Tibial nerve (tissue), 4 donors: ENCODE measurements around the gene SELPLG. TPM values are rescaled to one million over a fixed set of nuclear protein-coding genes. Genes with fewer than 3 reads are reported as not detected.

Experiments used
- DNase-seq, 2 donors: peaks; one replicate each; pipeline ENCODE4 v3.0.0-alpha.2; 2019; ENCODE audit warnings: low spot score in 2 of 2
- H3K27ac ChIP-seq, 4 donors: fragments of 200-600 bp; sonication (generic) in 3 of 4; one replicate each; pipeline ENCODE4 v1.5.1; 2017 to 2019; ENCODE audit warnings: mild to moderate bottlenecking in 1 of 4
- H3K27me3 ChIP-seq, 2 donors: fragments of 200-600 bp; sonication (generic) in 1 of 2; one replicate each; pipeline versions ENCODE4 v1.5.1 to v1.6.0; 2017 to 2019
- H3K36me3 ChIP-seq, 3 donors: fragments of 200-600 bp; sonication (generic); one replicate each; pipeline ENCODE4 v1.5.1; 2018 to 2019
- H3K4me1 ChIP-seq, 4 donors: fragments of 200-600 bp; sonication (generic) in 3 of 4; one replicate each; pipeline ENCODE4 v1.5.1; 2017 to 2019
- H3K4me3 ChIP-seq, 4 donors: fragments of 200-600 bp; sonication (generic) in 3 of 4; one replicate each; pipeline ENCODE4 v1.5.1; 2017 to 2019; ENCODE audit warnings: mild to moderate bottlenecking in 1 of 4, moderate library complexity in 1 of 4
- H3K9me3 ChIP-seq, 4 donors: fragments of 200-600 bp; sonication (generic) in 3 of 4; one replicate each; pipeline ENCODE4 v1.5.1; 2017 to 2019
- CTCF ChIP-seq, 5 experiments: fragments of 200-600 bp in 3 of 5; fragments of 450-650 bp in 2 of 5; sonication (generic) in 3 of 5; IDR thresholded peaks; one replicate each; pipeline ENCODE4 v1.5.1; 2016 to 2019; ENCODE audit warnings: antibody characterized with exemption in 5 of 5, mild to moderate bottlenecking in 3 of 5, moderate library complexity in 2 of 5
- EP300 ChIP-seq, 2 donors: sonication (generic); formaldehyde crosslinking; IDR thresholded peaks; one replicate each; pipeline ENCODE4 v1.6.1; 2017; ENCODE audit warnings: antibody characterized with exemption in 2 of 2, mild to moderate bottlenecking in 1 of 2
- POLR2A ChIP-seq, 2 donors: fragments of 450-650 bp; IDR thresholded peaks; one replicate each; pipeline ENCODE4 v1.6.1; 2017; ENCODE audit warnings: antibody characterized with exemption in 2 of 2, mild to moderate bottlenecking in 2 of 2, moderate library complexity in 2 of 2
- WGBS, 2 donors: methylation state at CpG; one replicate each; pipeline ENCODE4 v1.1.5; 2018; 5-methylcytosine and 5-hydroxymethylcytosine counted together
- total RNA-seq, 4 donors: library from RNA; depleted of rRNA; stranded (reverse); fragments of >200 nt; gene quantifications; one replicate each; pipeline ENCODE4 v1.1.0, GENCODE V29; 2016

SELPLG gene
- total RNA-seq, 4 donors from 2014 or later, result 4.5 to 15.1 (median 9.2) TPM

GRCh38 chr12:108627134-108627920 lies 6.4 kb downstream of the SELPLG start:
- DNase-seq, result no peak
- Histone ChIP-seq H3K36me3 (no peaks in the 10 kb centered on the region), H3K27me3 (no peaks in the 10 kb centered on the region), H3K4me3 (no peak overlapping the region), H3K4me1 (peaks cover 0 to 41% (median 30%) of the 10 kb centered on the region in 4 donors), H3K27ac (no peak overlapping the region), H3K9me3 (no peaks in the 10 kb centered on the region)
- TF ChIP-seq CTCF (IDR thresholded peaks at IDR 0.05) (no peak), EP300 (IDR thresholded peaks at IDR 0.05) (no peak), POLR2A (IDR thresholded peaks at IDR 0.05) (no peak)
- 90 to 94% methylated on average over 8 of the region's 8 CpGs for WGBS, 2 donors

GRCh38 chr12:108625228-108625627 lies 8.5 kb downstream of the SELPLG start:
- 73 to 79% methylated on average over 3 of the region's 3 CpGs for WGBS, 2 donors
- no peak overlapping the region for H3K4me3 ChIP-seq
- no peak for DNase-seq
- TF ChIP-seq CTCF (IDR thresholded peaks at IDR 0.05) (no peak), POLR2A (IDR thresholded peaks at IDR 0.05) (no peak), EP300 (IDR thresholded peaks at IDR 0.05) (no peak)
- no peaks in the 10 kb centered on the region for H3K27me3 ChIP-seq
- H3K36me3 ChIP-seq, result no peaks in the 10 kb centered on the region
- H3K9me3 ChIP-seq, result no peaks in the 10 kb centered on the region
- no peak overlapping the region for H3K27ac ChIP-seq
- peaks cover 0 to 41% (median 20%) of the 10 kb centered on the region in 4 donors for H3K4me1 ChIP-seq

- 97 to 100% methylated on average over 2 to 8 of the region's 8 CpGs for WGBS, 2 donors
Measured at GRCh38 chr12:108623577-108623976, 10.1 kb downstream of the SELPLG start.

GRCh38 chr12:108622921-108623514 lies 10.7 kb downstream of the SELPLG start:
- TF ChIP-seq POLR2A (IDR thresholded peaks at IDR 0.05), result no peak
- TF ChIP-seq EP300 (IDR thresholded peaks at IDR 0.05), result no peak
- TF ChIP-seq CTCF (IDR thresholded peaks at IDR 0.05), result no peak
- 82 to 90% methylated on average over 14 of the region's 14 CpGs for whole genome bisulfite sequencing, 2 donors
- H3K36me3 ChIP-seq, result no peaks in the 10 kb centered on the region

More at GRCh38 chr12:108623577-108623976, 10.1 kb downstream of the SELPLG start:
- Histone ChIP-seq H3K27ac (no peak overlapping the region), H3K4me1 (peaks cover 0 to 24% (median 7%) of the 10 kb centered on the region in 4 donors), H3K27me3 (no peaks in the 10 kb centered on the region), H3K9me3 (no peaks in the 10 kb centered on the region), H3K4me3 (no peak overlapping the region), H3K36me3 (no peaks in the 10 kb centered on the region)
- no peak for DNase-seq
- TF ChIP-seq EP300 (IDR thresholded peaks at IDR 0.05), result no peak
- no peak for TF ChIP-seq CTCF (IDR thresholded peaks at IDR 0.05)
- TF ChIP-seq POLR2A (IDR thresholded peaks at IDR 0.05), result no peak

GRCh38 chr12:108622421-108622820 lies 11.3 kb downstream of the SELPLG start:
- no peak overlapping the region for H3K4me3 ChIP-seq
- H3K36me3 ChIP-seq, result no peaks in the 10 kb centered on the region
- H3K27me3 ChIP-seq, result no peaks in the 10 kb centered on the region
- TF ChIP-seq EP300 (IDR thresholded peaks at IDR 0.05) (no peak), CTCF (IDR thresholded peaks at IDR 0.05) (no peak), POLR2A (IDR thresholded peaks at IDR 0.05) (no peak)
- H3K27ac ChIP-seq, result no peak overlapping the region
- no peak for DNase-seq
- no peaks in the 10 kb centered on the region for H3K9me3 ChIP-seq
- 40 to 45% methylated on average over 4 of the region's 4 CpGs for WGBS, 2 donors
- peaks cover 0 to 24% (median 2%) of the 10 kb centered on the region in 4 donors for H3K4me1 ChIP-seq

More at GRCh38 chr12:108622921-108623514, 10.7 kb downstream of the SELPLG start:
- Histone ChIP-seq H3K4me1 (peaks cover 0 to 24% (median 3%) of the 10 kb centered on the region in 4 donors), H3K9me3 (no peaks in the 10 kb centered on the region), H3K27ac (no peak overlapping the region), H3K4me3 (no peak overlapping the region), H3K27me3 (no peaks in the 10 kb centered on the region)
- no peak for DNase-seq
